Smooth muscle cell (in vitro differentiated cells): ENCODE results near the gene AADACL3. TPM values are rescaled to one million over a fixed set of nuclear protein-coding genes. Genes with fewer than 3 reads are reported as not detected.
"Not testable (repeated sequence)": the region's sequence is repeated elsewhere in the genome, so short reads cannot be mapped to it uniquely, and the experiment has no call there.

Experiments
- DNase-seq: peaks from one replicate; lab custom pipeline; 2025; ENCODE audit not compliant: unreplicated experiment; lab: John Stamatoyannopoulos, UW
- H2AFZ ChIP-seq: fragments of 200-600 bp; sonication (generic); 2 replicates; pipeline ENCODE4 v1.6.0; 2016; ENCODE audit warnings: antibody characterized with exemption, low read depth, mild to moderate bottlenecking
- H3F3A ChIP-seq: fragments of 200-600 bp; sonication (generic); 2 replicates; pipeline ENCODE4 v1.6.0; 2017; ENCODE audit warnings: antibody characterized with exemption, low read depth
- H3K27ac ChIP-seq: fragments of 200-600 bp; sonication (generic); 2 replicates; pipeline ENCODE4 v1.5.1; 2016; ENCODE audit warnings: low read depth, mild to moderate bottlenecking
- H3K27me3 ChIP-seq: fragments of 200-600 bp; sonication (generic); 2 replicates; pipeline ENCODE4 v1.6.1; 2016; ENCODE audit warnings: low read depth, mild to moderate bottlenecking
- H3K36me3 ChIP-seq: fragments of 200-600 bp; sonication (generic); 2 replicates; pipeline ENCODE4 v1.5.1; 2016; ENCODE audit warnings: low read depth
- H3K4me1 ChIP-seq: fragments of 200-600 bp; sonication (generic); 2 replicates; pipeline ENCODE4 v1.5.1; 2016; ENCODE audit warnings: low read depth
- H3K4me2 ChIP-seq: fragments of 200-600 bp; sonication (generic); 2 replicates; pipeline ENCODE4 v1.6.0; 2016; ENCODE audit warnings: mild to moderate bottlenecking
- H3K4me3 ChIP-seq: fragments of 200-600 bp; sonication (generic); 2 replicates; pipeline ENCODE4 v1.5.1; 2016; ENCODE audit warnings: mild to moderate bottlenecking
- H3K79me2 ChIP-seq: fragments of 200-600 bp; sonication (generic); 2 replicates; pipeline ENCODE4 v1.6.0; 2016; ENCODE audit warnings: low read depth, mild to moderate bottlenecking
- H3K9ac ChIP-seq: fragments of 200-600 bp; sonication (generic); 2 replicates; pipeline ENCODE4 v1.6.0; 2016; ENCODE audit warnings: low read depth
- H3K9me3 ChIP-seq: fragments of 200-600 bp; sonication (generic); replicated peaks from 2 replicates; pipeline ENCODE4 v1.5.1; 2016; ENCODE audit warnings: low read depth
- H4K20me1 ChIP-seq: fragments of 200-600 bp; sonication (generic); 2 replicates; pipeline ENCODE4 v1.6.0; 2016; ENCODE audit warnings: low read depth
- CTCF ChIP-seq: fragments of 200-600 bp; sonication (generic); IDR thresholded peaks from 2 replicates; pipeline ENCODE4 v1.5.1; 2017; ENCODE audit warnings: borderline replicate concordance, mild to moderate bottlenecking, antibody characterized with exemption; ENCODE audit not compliant: insufficient read depth, poor library complexity, severe bottlenecking
- WGBS: methylation state at CpG from one replicate; pipeline ENCODE4 v1.1.7; 2016; ENCODE audit warnings: low lambda C conversion rate; 5-methylcytosine and 5-hydroxymethylcytosine counted together
- polyA plus RNA-seq: library from polyadenylated mRNA; unstranded; fragments of >200 nt; fragmentation: Nextera tagmentation; extraction: Ambion mirVana; gene quantifications from 2 replicates; pipeline ENCODE4 v1.2.1, GENCODE V29; 2016
- total RNA-seq: library from RNA; depleted of rRNA; stranded (reverse); fragments of >200 nt; gene quantifications from 2 replicates; pipeline ENCODE4 v1.2.3, GENCODE V29; 2014

AADACL3 gene
- total and polyA plus RNA-seq, 2 experiments from 2014 or later: 0.13 to 0.25 TPM

GRCh38 chr1:12712076-12712475 lies 3.8 kb upstream of the AADACL3 start:
- H3K4me2 ChIP-seq: no peak overlapping the region
- TF ChIP-seq CTCF: no peak
- no peaks in the 10 kb centered on the region for H3K4me1 ChIP-seq
- H3F3A ChIP-seq: no peaks in the 10 kb centered on the region
- no peaks in the 10 kb centered on the region for H3K27me3 ChIP-seq
- DNase-seq: no peak
- no peak overlapping the region for H3K27ac ChIP-seq
- no peaks in the 10 kb centered on the region for H4K20me1 ChIP-seq
- H3K4me3 ChIP-seq: no peak overlapping the region
- no peaks in the 10 kb centered on the region for H3K36me3 ChIP-seq
- WGBS: 74% methylated on average over 1 of the region's 1 CpG
- no peak overlapping the region for H3K9ac ChIP-seq
- no peak overlapping the region for H2AFZ ChIP-seq
- no peaks in the 10 kb centered on the region for H3K9me3 ChIP-seq
- H3K79me2 ChIP-seq: no peaks in the 10 kb centered on the region

GRCh38 chr1:12712929-12713328 lies 3.0 kb upstream of the AADACL3 start:
- no peak overlapping the region for H2AFZ ChIP-seq
- H3F3A ChIP-seq: no peaks in the 10 kb centered on the region
- H3K4me2 ChIP-seq: no peak overlapping the region
- H3K9me3 ChIP-seq: no peaks in the 10 kb centered on the region
- H3K4me3 ChIP-seq: no peak overlapping the region
- TF ChIP-seq CTCF: no peak
- no peak for DNase-seq
- no peak overlapping the region for H3K9ac ChIP-seq
- H3K27ac ChIP-seq: no peak overlapping the region
- H4K20me1 ChIP-seq: no peaks in the 10 kb centered on the region
- no peaks in the 10 kb centered on the region for H3K4me1 ChIP-seq
- H3K36me3 ChIP-seq: no peaks in the 10 kb centered on the region
- no peaks in the 10 kb centered on the region for H3K27me3 ChIP-seq
- H3K79me2 ChIP-seq: no peaks in the 10 kb centered on the region
- 69% methylated on average over 8 of the region's 8 CpGs for WGBS

GRCh38 chr1:12713651-12714050 lies 2.3 kb upstream of the AADACL3 start:
- H4K20me1 ChIP-seq, H3F3A ChIP-seq, H3K9ac ChIP-seq, H3K4me3 ChIP-seq, H3K27me3 ChIP-seq, H3K4me2 ChIP-seq, H3K79me2 ChIP-seq, H3K36me3 ChIP-seq, DNase-seq, H3K9me3 ChIP-seq, H3K27ac ChIP-seq, H2AFZ ChIP-seq, H3K4me1 ChIP-seq: not testable (repeated sequence)
- 69% methylated on average over 4 of the region's 5 CpGs for WGBS

GRCh38 chr1:12714710-12715475 lies 1.0 kb upstream of the AADACL3 start:
- H3K9ac ChIP-seq: no peak overlapping the region
- WGBS: 74% methylated on average over 3 of the region's 3 CpGs
- no peaks in the 10 kb centered on the region for H3K4me1 ChIP-seq
- no peak overlapping the region for H3K4me3 ChIP-seq
- H2AFZ ChIP-seq: no peak overlapping the region
- H3K27me3 ChIP-seq: no peaks in the 10 kb centered on the region
- DNase-seq: no peak
- no peak overlapping the region for H3K4me2 ChIP-seq
- no peaks in the 10 kb centered on the region for H3K79me2 ChIP-seq
- no peaks in the 10 kb centered on the region for H3F3A ChIP-seq
- H3K9me3 ChIP-seq: no peaks in the 10 kb centered on the region
- H3K27ac ChIP-seq: no peak overlapping the region
- H4K20me1 ChIP-seq: no peaks in the 10 kb centered on the region
- no peaks in the 10 kb centered on the region for H3K36me3 ChIP-seq
- TF ChIP-seq CTCF: no peak
